DND-41 (cell line): Measurements from ENCODE around the gene KAT2B.

Source experiments
- ATAC-seq: fragments of 200-7000 bp; cut with Tn5 transposase; 3 replicates; pipeline ENCODE4 v1.9.1; 2021; ENCODE audit warnings: low read depth; ENCODE audit not compliant: insufficient read depth
- DNase-seq: peaks from one replicate; pipeline ENCODE4 v3.0.0-alpha.2; 2020
- H2AFZ ChIP-seq: 2 replicates; pipeline ENCODE4 v1.6.0; 2012; ENCODE audit warnings: low read depth, low read length
- H3K27ac ChIP-seq: 2 replicates; pipeline ENCODE4 v1.5.1; 2012; ENCODE audit warnings: low read length, inconsistent platforms
- H3K27me3 ChIP-seq: fragments of 200-600 bp; sonication (generic); 2 replicates; pipeline ENCODE4 v1.6.0; 2012; ENCODE audit warnings: low read length, mild to moderate bottlenecking, inconsistent platforms; ENCODE audit not compliant: insufficient read depth, poor library complexity
- H3K36me3 ChIP-seq: 2 replicates; pipeline ENCODE4 v1.5.1; 2012; ENCODE audit warnings: low read length, inconsistent platforms; ENCODE audit not compliant: insufficient read depth
- H3K4me1 ChIP-seq: 2 replicates; pipeline ENCODE4 v1.5.1; 2012; ENCODE audit warnings: mild to moderate bottlenecking, low read length; ENCODE audit not compliant: insufficient read depth
- H3K4me2 ChIP-seq: 2 replicates; pipeline ENCODE4 v1.6.0; 2012; ENCODE audit warnings: mild to moderate bottlenecking, moderate library complexity, low read length, inconsistent platforms; ENCODE audit not compliant: insufficient read depth
- H3K4me3 ChIP-seq, 2 experiments: fragments of 200-600 bp in 1 of 2; shearing (Covaris generic) in 1 of 2; 2 replicates each; pipeline ENCODE4 v1.5.1; 2012 to 2016; ENCODE audit warnings: inconsistent platforms in 2 of 2, low read length in 2 of 2, mild to moderate bottlenecking in 2 of 2, low read depth in 1 of 2, moderate library complexity in 1 of 2
- H3K79me2 ChIP-seq: 2 replicates; pipeline ENCODE4 v1.6.0; 2012; ENCODE audit warnings: low read length, inconsistent platforms; ENCODE audit not compliant: insufficient read depth
- H3K9ac ChIP-seq: 2 replicates; pipeline ENCODE4 v1.6.0; 2012; ENCODE audit warnings: low read depth, mild to moderate bottlenecking, inconsistent platforms, low read length, moderate library complexity
- H3K9me3 ChIP-seq: 2 replicates; pipeline ENCODE4 v1.5.1; 2012; ENCODE audit warnings: low read length, moderate library complexity, mild to moderate bottlenecking, inconsistent platforms; ENCODE audit not compliant: insufficient read depth, severe bottlenecking
- H4K20me1 ChIP-seq: 2 replicates; pipeline ENCODE4 v1.6.0; 2012; ENCODE audit warnings: low read length; ENCODE audit not compliant: insufficient read depth
- CTCF ChIP-seq: IDR thresholded peaks from 2 replicates; pipeline ENCODE4 v1.5.1; 2012; ENCODE audit warnings: borderline replicate concordance, low read length, moderate library complexity, mild to moderate bottlenecking; ENCODE audit not compliant: poor library complexity, severe bottlenecking; ENCODE audit errors: extremely low read depth
- EZH2 ChIP-seq: IDR thresholded peaks from 3 replicates; pipeline ENCODE4 v1.6.1; 2012; ENCODE audit warnings: borderline replicate concordance, low read depth, mild to moderate bottlenecking, moderate library complexity, low read length, inconsistent platforms; ENCODE audit not compliant: severe bottlenecking

KAT2B gene

GRCh38 chr3:20039765-20040547, at the start of gene KAT2B:
KAT2B (plus strand) TSS chr3:20040446; CDS start chr3:20040478, 32 bp downstream.
- peaks cover 7% of the 10 kb centered on the region for H3K79me2 ChIP-seq
- no peaks in the 10 kb centered on the region for H3K9me3 ChIP-seq
- peaks cover 3% of the 10 kb centered on the region; the same call in 1 of the 2 replicates for H4K20me1 ChIP-seq
- peak within 1 kb of the TSS; percentile 70 for H3K9ac ChIP-seq
- H3K4me1 ChIP-seq: peaks cover 49% of the 10 kb centered on the region
- H3K36me3 ChIP-seq: no peaks in the 10 kb centered on the region
- peak within 1 kb of the TSS; percentile 74 to 85 for H3K4me3 ChIP-seq
- H2AFZ ChIP-seq: peak within 1 kb of the TSS; percentile 86
- H3K27me3 ChIP-seq: peaks cover 11% of the 10 kb centered on the region
- ATAC-seq (peak; percentile 75), DNase-seq (peak; percentile 83)
- H3K27ac ChIP-seq: peak within 1 kb of the TSS; percentile 74
- peak within 1 kb of the TSS; percentile 95 for H3K4me2 ChIP-seq
- TF ChIP-seq EZH2: no peak
- TF ChIP-seq CTCF: peak; percentile 67

- Histone ChIP-seq H3K9ac (no peak overlapping the region), H3K79me2 (no peaks in the 10 kb centered on the region), H3K4me2 (no peak overlapping the region), H3K4me3 (no peak overlapping the region), H3K27ac (no peak overlapping the region), H3K36me3 (no peaks in the 10 kb centered on the region), H3K9me3 (no peaks in the 10 kb centered on the region), H3K4me1 (no peaks in the 10 kb centered on the region), H3K27me3 (no peaks in the 10 kb centered on the region), H2AFZ (no peak overlapping the region), H4K20me1 (no peaks in the 10 kb centered on the region)
- no peak for DNase-seq
- no peak for ATAC-seq
- TF ChIP-seq CTCF (no peak), EZH2 (no peak)
Observed at GRCh38 chr3:19994796-19995195, 45.5 kb upstream of the KAT2B start.

GRCh38 chr3:19997502-19997901, 42.7 kb upstream of the KAT2B start:
- ATAC-seq (no peak), DNase-seq (no peak)
- Histone ChIP-seq H3K36me3 (no peaks in the 10 kb centered on the region), H3K4me2 (no peak overlapping the region), H2AFZ (no peak overlapping the region), H3K27me3 (no peaks in the 10 kb centered on the region), H3K4me1 (no peaks in the 10 kb centered on the region), H4K20me1 (no peaks in the 10 kb centered on the region), H3K79me2 (no peaks in the 10 kb centered on the region), H3K27ac (no peak overlapping the region), H3K4me3 (no peak overlapping the region), H3K9ac (no peak overlapping the region), H3K9me3 (no peaks in the 10 kb centered on the region)
- no peak for TF ChIP-seq EZH2
- TF ChIP-seq CTCF: no peak
